DND-41 (cell line): Measurements from ENCODE around the gene AK8.

Experiments used
- ATAC-seq: fragments of 200-7000 bp; cut with Tn5 transposase; 3 replicates; pipeline ENCODE4 v1.9.1; 2021; ENCODE audit warnings: low read depth; ENCODE audit not compliant: insufficient read depth
- DNase-seq: peaks from one replicate; pipeline ENCODE4 v3.0.0-alpha.2; 2020
- H2AFZ ChIP-seq: 2 replicates; pipeline ENCODE4 v1.6.0; 2012; ENCODE audit warnings: low read depth, low read length
- H3K27ac ChIP-seq: 2 replicates; pipeline ENCODE4 v1.5.1; 2012; ENCODE audit warnings: low read length, inconsistent platforms
- H3K27me3 ChIP-seq: fragments of 200-600 bp; sonication (generic); 2 replicates; pipeline ENCODE4 v1.6.0; 2012; ENCODE audit warnings: low read length, mild to moderate bottlenecking, inconsistent platforms; ENCODE audit not compliant: insufficient read depth, poor library complexity
- H3K36me3 ChIP-seq: 2 replicates; pipeline ENCODE4 v1.5.1; 2012; ENCODE audit warnings: low read length, inconsistent platforms; ENCODE audit not compliant: insufficient read depth
- H3K4me1 ChIP-seq: 2 replicates; pipeline ENCODE4 v1.5.1; 2012; ENCODE audit warnings: mild to moderate bottlenecking, low read length; ENCODE audit not compliant: insufficient read depth
- H3K4me2 ChIP-seq: 2 replicates; pipeline ENCODE4 v1.6.0; 2012; ENCODE audit warnings: mild to moderate bottlenecking, moderate library complexity, low read length, inconsistent platforms; ENCODE audit not compliant: insufficient read depth
- H3K4me3 ChIP-seq, 2 experiments: fragments of 200-600 bp in 1 of 2; shearing (Covaris generic) in 1 of 2; 2 replicates each; pipeline ENCODE4 v1.5.1; 2012 to 2016; ENCODE audit warnings: inconsistent platforms in 2 of 2, low read length in 2 of 2, mild to moderate bottlenecking in 2 of 2, low read depth in 1 of 2, moderate library complexity in 1 of 2
- H3K79me2 ChIP-seq: 2 replicates; pipeline ENCODE4 v1.6.0; 2012; ENCODE audit warnings: low read length, inconsistent platforms; ENCODE audit not compliant: insufficient read depth
- H3K9ac ChIP-seq: 2 replicates; pipeline ENCODE4 v1.6.0; 2012; ENCODE audit warnings: low read depth, mild to moderate bottlenecking, inconsistent platforms, low read length, moderate library complexity
- H3K9me3 ChIP-seq: 2 replicates; pipeline ENCODE4 v1.5.1; 2012; ENCODE audit warnings: low read length, moderate library complexity, mild to moderate bottlenecking, inconsistent platforms; ENCODE audit not compliant: insufficient read depth, severe bottlenecking
- H4K20me1 ChIP-seq: 2 replicates; pipeline ENCODE4 v1.6.0; 2012; ENCODE audit warnings: low read length; ENCODE audit not compliant: insufficient read depth
- EZH2 ChIP-seq: IDR thresholded peaks from 3 replicates; pipeline ENCODE4 v1.6.1; 2012; ENCODE audit warnings: borderline replicate concordance, low read depth, mild to moderate bottlenecking, moderate library complexity, low read length, inconsistent platforms; ENCODE audit not compliant: severe bottlenecking
- TF ChIP-seq, protein P1 (sequence below): IDR thresholded peaks from 2 replicates; pipeline ENCODE4 v1.5.1; 2012; ENCODE audit warnings: borderline replicate concordance, low read length, moderate library complexity, mild to moderate bottlenecking; ENCODE audit not compliant: poor library complexity, severe bottlenecking; ENCODE audit errors: extremely low read depth

The AK8 gene

DNA sequence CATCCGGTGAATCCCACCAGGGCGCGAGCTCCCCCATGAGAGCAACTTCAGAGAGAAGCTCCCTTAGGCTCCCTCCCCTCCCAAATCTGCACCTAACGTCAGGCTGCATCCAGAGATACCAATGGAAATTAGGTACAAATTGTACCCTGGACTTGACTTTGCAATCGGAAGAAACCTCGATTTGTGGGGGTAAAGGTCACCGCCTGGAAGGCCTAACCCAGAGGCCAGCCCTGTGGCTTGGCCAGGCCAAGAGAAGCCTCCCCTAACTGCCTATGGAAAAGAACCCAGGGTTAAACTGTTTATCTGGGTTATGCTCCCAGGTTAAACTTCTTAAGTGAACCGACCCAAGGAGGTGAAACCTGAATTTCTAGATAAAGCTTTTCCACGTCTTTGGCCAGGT, 127.4 kb downstream of the AK8 start:
- Histone ChIP-seq H3K4me2 (no peak overlapping the region), H3K9me3 (no peaks in the 10 kb centered on the region), H3K27me3 (no peaks in the 10 kb centered on the region), H3K79me2 (no peaks in the 10 kb centered on the region), H3K4me3 (no peak overlapping the region), H4K20me1 (no peaks in the 10 kb centered on the region), H3K27ac (no peak overlapping the region), H2AFZ (no peak overlapping the region), H3K4me1 (no peaks in the 10 kb centered on the region), H3K36me3 (no peaks in the 10 kb centered on the region), H3K9ac (no peak overlapping the region)
- TF ChIP-seq, protein P1, sequence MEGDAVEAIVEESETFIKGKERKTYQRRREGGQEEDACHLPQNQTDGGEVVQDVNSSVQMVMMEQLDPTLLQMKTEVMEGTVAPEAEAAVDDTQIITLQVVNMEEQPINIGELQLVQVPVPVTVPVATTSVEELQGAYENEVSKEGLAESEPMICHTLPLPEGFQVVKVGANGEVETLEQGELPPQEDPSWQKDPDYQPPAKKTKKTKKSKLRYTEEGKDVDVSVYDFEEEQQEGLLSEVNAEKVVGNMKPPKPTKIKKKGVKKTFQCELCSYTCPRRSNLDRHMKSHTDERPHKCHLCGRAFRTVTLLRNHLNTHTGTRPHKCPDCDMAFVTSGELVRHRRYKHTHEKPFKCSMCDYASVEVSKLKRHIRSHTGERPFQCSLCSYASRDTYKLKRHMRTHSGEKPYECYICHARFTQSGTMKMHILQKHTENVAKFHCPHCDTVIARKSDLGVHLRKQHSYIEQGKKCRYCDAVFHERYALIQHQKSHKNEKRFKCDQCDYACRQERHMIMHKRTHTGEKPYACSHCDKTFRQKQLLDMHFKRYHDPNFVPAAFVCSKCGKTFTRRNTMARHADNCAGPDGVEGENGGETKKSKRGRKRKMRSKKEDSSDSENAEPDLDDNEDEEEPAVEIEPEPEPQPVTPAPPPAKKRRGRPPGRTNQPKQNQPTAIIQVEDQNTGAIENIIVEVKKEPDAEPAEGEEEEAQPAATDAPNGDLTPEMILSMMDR = no peak
- TF ChIP-seq EZH2 = no peak
- ATAC-seq (no peak), DNase-seq (no peak)

DNA sequence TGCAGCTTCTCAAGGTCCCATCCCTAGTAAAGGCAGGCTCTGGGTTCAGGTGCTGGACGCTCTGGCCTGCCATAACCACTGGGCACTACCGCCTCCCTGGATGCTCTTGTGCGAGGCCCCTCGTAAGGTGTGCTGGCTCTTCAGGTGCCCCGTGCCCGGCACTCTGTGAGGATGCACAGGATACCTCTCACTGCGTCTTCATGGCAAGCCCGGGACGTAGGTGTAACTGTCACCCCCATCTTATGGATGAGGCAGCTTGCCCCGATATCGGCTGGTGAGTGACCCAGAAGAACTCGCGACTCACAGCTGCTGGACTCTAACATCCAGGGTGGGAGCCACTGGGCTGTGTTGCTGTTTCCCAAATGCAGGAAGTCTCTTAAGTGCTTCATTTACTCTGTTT, 128.8 kb downstream of the AK8 start:
- Histone ChIP-seq H3K4me2 (no peak overlapping the region), H2AFZ (no peak overlapping the region), H3K36me3 (no peaks in the 10 kb centered on the region), H3K4me1 (no peaks in the 10 kb centered on the region), H3K79me2 (no peaks in the 10 kb centered on the region), H3K9me3 (no peaks in the 10 kb centered on the region), H3K27me3 (no peaks in the 10 kb centered on the region), H3K9ac (no peak overlapping the region), H4K20me1 (no peaks in the 10 kb centered on the region), H3K4me3 (no peak overlapping the region), H3K27ac (no peak overlapping the region)
- ATAC-seq = no peak
- TF ChIP-seq, protein P1 = no peak
- DNase-seq = no peak

DNA sequence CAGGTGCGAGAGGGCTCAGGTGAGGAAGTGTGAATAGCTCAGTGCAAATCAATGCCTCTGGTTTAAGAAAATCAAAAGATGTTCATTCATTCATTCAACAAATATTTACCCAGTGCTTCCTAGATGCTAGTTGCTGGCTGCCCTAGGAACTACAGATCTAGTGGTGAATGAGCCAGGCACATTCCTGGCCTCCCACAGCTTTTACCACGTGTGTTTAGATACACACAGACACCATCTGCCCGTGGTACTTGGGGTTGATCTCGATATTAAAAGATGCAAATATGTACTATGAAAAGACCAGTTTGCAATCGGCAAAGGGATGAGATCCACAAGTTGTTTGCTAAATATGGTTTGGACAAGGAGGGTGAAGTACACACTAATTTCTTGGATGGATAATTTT, 129.6 kb downstream of the AK8 start:
- H3K27me3 ChIP-seq = no peaks in the 10 kb centered on the region

More for the DNA sequence above, 129.6 kb downstream of the AK8 start:
- H3K4me1 ChIP-seq = no peaks in the 10 kb centered on the region
- H3K4me3 ChIP-seq = no peak overlapping the region
- H3K27ac ChIP-seq = no peak overlapping the region
- H3K36me3 ChIP-seq = no peaks in the 10 kb centered on the region
- no peaks in the 10 kb centered on the region for H4K20me1 ChIP-seq
- no peak overlapping the region for H2AFZ ChIP-seq
- DNase-seq (no peak), ATAC-seq (no peak)
- H3K9ac ChIP-seq = no peak overlapping the region
- H3K79me2 ChIP-seq = no peaks in the 10 kb centered on the region
- H3K9me3 ChIP-seq = no peaks in the 10 kb centered on the region
- no peak overlapping the region for H3K4me2 ChIP-seq
- TF ChIP-seq EZH2 = no peak
- TF ChIP-seq, protein P1 = no peak
